ENCODE results near the gene UCN.

- TF ChIP-seq CTCF (IDR thresholded peaks at IDR 0.05) (no peak), POLR2A (IDR thresholded peaks at IDR 0.05) (no peak)
These were observed 2.7 kb downstream of the UCN start for GRCh38 chr2:27305516-27305915.
